Erythroblast (primary cell): Measurements from ENCODE around the gene TMOD1.
A peak's percentile ranks its signal among the peaks of the same experiment; 100 is the strongest.

ENCODE experiments used
- DNase-seq, 2 experiments: peaks; one replicate each; lab custom pipeline; 2025; lab: John Stamatoyannopoulos, UW
- GATA1 ChIP-seq: IDR thresholded peaks from 2 replicates; pipeline ENCODE4 v1.6.1; 2011; ENCODE audit warnings: low read depth, mild to moderate bottlenecking, control low read depth, low read length, moderate library complexity
- POLR2A ChIP-seq: IDR thresholded peaks from 2 replicates; pipeline ENCODE4 v1.6.1; 2011; ENCODE audit warnings: mild to moderate bottlenecking, low read length

The TMOD1 gene

DNA sequence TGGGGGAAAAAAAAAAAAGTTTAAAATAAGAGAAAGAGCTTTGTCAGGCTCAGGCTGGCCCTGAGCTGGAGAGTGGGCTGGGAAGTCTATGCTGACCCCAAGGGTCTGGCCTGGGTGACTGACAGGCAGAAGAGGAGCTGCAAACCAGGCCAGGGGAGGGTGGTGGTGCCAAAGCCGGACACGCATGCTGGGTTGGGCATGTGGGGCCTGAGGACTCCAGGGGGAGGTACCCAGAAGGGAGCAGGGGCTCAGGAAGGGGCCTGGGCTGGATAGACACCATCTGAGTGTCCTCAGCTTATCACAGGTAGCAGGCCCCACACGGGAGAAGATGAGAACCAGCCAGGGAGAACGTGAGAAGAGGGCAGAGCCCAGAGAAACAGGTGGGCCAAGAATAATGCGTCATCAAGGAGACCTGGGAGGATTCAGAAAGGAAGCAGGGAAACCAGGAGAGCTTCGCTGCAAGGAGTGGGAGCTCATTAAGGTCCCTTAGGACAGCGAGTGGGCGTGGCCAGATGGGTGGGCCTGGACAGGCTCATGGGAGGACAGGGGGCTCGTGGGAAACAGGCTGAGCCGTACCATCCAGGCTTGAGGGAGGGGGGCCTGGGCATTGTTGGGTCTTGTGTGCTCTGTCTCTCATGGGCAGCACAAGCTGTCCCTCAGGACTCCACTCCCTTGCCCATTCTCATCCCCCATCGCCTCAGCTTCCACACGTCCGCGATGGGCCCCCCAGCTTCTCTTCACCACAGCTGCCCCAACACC lies 16.0 kb downstream of the TMOD1 start:
- DNase-seq, result no peak
- TF ChIP-seq GATA1, result no peak
- no peak for TF ChIP-seq POLR2A

DNA sequence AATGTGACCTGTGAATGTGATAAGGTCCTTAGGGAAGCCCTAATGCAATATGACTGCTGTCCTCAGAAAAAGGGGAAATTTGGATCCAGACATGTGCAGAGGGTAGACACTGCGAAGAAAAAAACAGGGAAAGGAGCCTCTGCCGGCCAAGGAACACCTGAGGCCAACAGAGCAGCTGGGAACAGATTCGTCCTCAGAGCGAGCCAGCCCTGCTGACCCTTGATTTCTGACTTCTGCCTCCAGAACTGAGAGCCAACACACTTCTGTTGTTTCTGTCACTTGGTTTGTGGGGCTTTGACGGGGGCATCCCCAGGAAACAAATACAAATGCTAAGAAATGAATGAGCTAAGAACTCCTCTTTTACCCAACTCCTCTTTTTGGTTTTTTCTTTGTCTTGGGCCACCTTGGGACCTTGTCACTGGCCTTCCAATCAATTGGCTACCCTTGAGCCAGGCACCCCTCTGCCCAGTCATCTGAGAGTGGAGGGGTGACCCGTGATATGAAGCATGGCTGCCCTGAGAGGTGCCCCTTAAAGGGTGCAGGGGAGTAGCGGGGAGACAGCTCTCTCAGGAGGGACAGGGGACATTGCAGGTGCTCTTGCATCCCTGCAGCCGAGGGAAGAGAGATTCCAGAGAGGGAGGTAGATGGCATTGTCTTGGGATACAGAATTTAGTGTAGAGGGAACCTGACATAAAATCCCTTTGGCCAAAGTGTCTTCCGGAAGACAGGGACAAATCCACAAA lies 16.9 kb downstream of the TMOD1 start:
- TF ChIP-seq POLR2A (no peak), GATA1 (no peak)
- no peak for DNase-seq

DNA sequence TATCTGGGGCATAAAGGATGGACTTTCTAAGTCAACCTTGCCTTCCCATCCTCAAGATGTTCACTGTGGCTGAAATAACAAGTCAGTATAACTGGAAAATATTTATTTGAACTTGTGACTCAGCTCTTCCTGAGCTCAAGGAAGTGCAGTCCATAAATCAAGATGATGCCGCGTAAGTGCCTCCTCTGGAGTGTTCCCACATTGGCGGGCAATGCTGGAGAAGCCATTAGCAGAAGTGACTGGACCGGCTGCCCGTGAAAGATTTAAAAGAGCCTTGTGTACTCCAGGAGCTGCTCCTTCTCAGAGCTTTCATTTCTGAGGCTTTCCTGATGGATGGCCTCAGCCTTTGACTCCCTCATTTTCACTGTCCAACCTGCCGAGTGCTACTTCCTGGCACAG lies 17.4 kb downstream of the TMOD1 start:
- peak in 1 of 2 experiments; percentile 36 for DNase-seq

DNA sequence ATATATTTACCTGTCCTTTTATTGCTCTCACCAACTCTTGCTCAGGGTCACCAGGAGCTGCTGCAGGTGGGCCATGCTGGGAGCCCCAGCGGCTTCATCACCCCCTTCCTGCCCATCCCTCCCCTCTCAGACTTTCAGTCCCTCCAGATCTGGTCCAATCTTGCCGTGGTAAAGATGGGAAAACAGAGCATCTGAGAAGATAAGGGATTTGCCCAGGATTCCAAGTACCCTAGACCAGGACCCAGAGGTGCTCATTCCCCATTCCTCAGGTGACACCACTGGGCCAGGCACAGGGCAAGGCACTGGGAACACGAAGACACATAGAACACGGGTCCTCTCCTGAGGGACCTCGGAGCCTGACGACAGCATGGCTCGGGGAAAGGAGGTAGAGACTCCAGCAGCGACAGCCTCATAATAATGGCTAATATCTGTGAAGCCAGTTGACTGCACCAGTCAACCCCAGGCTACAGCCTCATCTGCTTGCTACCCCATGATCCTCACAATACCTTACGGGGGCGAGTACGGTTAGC lies 18.0 kb downstream of the TMOD1 start:
- no peak for DNase-seq
- TF ChIP-seq GATA1 (no peak), POLR2A (no peak)

More for the DNA sequence above, 17.4 kb downstream of the TMOD1 start:
- TF ChIP-seq POLR2A (no peak), GATA1 (no peak)

DNA sequence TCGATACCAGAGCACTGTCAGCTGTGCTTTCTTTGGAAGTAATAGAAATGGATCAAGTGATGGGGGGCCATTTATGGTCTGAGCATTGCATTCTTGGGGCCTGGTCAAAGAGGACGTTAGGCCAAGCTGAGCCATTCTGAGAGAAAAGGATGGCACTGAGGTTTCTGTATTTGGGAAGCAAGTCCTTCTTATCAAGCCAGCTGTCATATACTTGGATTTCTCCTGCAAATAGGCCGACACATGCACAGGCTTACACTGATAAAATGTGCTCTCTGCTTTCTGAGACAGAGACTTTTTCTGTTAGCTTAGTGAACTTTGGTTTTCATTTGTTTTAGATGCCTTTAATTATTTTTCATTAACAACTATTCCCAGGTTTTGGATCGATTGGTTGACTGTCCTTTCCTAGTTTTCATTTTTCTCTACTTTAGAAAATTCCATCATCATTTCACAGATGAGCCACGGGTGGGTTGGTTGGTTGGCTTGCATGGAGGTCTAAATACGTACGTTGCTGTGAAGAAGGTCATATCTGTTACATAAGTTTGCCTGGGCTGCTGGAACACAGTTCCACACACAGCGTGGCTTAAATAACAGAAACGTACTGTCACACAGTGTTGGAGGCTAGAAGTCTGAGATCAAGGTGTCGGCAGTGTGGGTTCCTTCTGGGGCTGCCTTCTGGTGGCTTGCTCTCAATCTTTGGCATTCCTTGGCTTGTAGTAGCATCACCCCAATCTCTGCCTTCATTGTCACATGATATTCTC lies 20.3 kb downstream of the TMOD1 start:
- no peak for DNase-seq
- TF ChIP-seq POLR2A, result no peak
- TF ChIP-seq GATA1, result no peak

DNA sequence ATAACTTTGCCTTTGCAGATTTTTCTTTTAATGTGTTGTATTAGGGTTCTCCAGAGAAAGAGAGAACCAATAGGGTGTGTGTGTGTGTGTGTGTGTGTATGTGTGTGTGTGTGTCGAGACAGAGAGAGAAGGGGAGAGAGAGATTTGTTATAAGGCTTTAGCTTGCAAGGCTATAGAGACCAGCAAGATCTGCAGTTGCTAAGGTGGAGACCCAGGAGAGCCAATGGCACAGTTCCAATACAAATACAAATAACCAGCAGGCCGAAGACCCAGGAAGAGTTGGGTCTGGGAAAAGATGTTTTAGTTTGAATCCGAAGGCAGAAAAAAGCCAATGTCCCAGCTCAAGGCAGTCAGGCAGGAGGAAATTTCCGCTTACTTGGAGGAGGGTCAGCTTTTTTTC lies 23.0 kb downstream of the TMOD1 start:
- no peak for TF ChIP-seq POLR2A
- TF ChIP-seq GATA1, result no peak
- DNase-seq, result no peak

DNA sequence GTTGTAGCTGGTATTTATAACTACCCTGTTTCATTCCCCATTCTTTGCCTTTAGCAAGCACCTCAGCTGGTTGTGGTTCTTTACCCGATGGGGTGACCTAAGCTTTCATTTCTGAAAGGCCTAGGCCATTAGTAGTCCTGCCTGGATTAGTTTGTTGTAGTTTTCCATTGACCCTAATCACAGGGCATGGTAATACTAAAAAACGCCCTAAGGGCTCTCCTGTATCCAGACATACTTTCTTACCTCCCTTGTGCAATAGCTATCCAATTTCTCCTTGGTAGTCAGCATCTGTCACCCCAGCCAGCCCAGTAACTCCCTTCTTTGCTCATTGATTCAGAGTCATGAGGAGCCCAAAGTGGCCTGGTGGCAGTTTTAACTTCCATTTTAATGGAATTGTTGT lies 24.0 kb downstream of the TMOD1 start:
- no peak for DNase-seq

DNA sequence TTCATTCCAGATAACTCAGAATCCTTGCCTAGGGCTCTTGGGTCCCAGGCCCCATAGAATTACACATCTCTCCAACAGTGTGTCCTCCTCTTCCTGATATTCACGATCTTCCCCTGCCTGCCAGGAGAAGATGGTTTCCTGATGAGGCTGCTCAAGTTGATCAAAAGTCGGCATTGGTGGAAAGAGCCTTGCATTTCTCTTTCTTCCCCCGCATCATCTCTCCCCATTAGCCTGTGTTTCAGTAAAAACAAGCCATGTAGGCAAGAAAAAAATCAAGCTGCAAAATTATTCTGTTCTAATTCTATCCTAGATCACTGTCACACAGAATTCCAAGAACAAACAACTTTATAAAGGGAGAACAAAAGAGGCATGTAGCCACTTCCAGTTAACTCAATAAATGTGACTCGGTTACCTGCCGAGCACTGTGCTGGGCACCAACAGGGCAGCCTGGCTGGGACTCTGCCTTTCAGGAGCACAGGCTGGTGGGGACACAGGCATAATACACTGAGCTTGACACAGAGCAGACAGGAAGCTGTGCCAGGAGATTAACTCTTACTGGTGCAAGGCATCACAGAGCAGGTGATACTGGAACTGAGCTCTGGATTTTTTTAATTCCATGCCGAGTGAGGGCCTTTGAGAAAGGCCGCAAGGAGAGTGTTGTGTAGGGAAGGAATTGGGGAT lies 25.6 kb downstream of the TMOD1 start:
- DNase-seq, result no peak
- TF ChIP-seq GATA1 (no peak), POLR2A (no peak)

More for the DNA sequence above, 24.0 kb downstream of the TMOD1 start:
- TF ChIP-seq POLR2A (no peak), GATA1 (no peak)

DNA sequence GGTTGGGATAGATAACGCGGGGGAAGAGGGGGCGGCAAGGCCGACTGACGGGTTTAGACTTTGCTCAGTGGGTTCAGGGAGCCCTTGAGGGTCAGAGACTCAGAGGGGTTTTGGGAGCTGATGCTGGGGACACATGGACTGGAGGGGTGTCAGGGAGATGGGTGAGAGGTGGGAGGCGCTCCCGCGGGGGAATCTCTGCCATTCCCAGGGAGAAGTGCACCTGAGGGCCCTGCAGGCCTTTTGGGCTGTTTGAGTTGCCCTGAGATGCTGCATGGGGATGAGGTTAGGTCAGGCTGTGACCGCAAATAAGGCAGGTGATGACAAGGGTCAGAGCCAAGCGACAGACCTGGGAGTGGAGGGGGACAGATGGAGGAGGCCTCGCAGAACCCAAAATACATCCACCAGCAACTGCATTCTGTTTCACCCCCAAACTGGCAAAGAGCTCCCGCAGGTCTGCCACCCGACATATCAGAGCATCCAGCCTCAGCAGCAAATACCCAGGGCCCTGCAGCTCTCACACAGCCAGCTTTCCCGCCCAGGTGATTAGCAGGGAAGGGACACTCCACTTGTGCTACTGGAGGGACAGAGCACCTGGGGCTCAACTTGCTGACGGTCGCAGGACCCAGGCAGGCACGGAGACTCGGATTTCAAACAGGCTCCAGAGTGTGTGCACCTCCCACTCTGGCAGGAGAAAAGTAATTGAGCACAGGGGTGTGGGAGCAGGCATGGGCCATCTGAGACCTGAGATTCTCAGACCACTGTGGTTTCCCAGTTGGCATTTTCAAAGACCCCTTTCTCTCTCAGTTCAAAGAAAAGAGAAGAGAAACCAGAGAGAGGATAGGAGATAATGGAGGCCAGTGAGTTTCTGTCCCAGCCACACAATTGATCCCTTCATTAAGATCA lies 26.4 kb downstream of the TMOD1 start:
- TF ChIP-seq POLR2A (no peak), GATA1 (no peak)
- no peak for DNase-seq

DNA sequence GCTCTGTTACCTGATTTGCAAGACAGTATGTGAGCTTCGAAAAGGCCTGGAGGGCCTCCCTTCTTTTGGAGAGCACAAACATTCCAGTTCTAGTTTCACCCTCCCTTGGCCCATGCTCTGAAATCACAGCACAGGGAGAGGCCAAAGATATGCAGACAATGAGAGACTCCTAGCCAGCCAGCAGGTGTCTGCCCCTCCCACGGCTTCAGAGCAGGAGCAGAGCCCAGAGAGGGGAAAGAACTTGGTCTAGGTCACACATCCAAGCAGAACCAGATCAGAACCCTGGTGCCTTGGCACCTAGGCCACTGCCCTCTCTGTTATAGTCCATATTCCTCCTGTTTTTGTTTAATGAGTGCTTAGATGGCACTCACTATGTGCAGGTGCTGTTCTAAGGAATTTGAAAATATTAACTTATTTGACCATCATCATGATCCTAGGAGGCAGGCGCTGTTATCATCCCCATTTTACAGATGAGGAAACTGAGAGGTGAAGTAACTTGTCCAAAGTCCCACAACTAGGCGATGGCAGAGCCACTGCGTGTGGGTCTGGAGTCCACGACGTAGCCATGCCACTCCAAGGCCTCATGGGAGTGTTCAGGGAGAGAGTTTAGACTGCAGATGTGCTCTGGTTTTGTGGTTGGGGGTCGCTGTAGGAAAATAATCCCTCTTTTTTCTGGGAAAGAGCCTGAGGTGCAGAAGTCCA lies 27.2 kb downstream of the TMOD1 start:
- TF ChIP-seq POLR2A (no peak), GATA1 (no peak)
- no peak for DNase-seq

DNA sequence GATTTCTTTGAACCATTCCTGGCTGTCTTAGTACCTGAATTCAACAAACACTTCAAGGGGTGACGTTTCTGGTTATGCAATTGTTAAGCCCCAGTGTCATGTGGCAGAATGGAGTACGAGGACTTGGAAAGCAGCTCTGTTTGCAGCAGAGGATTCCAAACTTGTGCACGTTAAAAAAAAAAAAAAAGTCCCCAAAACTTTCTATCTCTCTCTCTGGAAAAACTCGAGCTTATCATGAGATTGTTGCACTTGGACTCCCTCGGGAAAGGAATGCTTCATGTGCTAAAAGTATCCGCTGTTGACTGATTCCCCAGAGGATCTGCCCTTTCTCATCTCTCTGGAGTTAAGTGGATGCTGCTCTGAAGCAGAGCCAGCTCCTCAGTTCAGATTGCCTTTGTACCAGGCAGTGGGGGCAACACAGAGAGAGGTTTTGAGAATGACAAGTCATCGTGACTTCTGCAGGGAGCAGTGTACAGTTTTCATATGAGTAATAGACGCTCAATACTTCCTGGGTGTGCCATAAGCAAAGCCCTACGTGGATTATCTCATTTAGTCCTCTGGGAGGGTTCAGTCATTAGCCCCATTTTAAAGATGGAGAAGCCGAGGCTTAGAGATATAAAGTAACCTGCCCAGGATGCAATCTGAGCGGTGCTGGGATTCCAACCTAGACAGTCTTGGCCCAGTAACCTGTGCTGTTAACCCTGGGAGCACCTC lies 28.1 kb downstream of the TMOD1 start:
- TF ChIP-seq POLR2A (no peak), GATA1 (no peak)
- DNase-seq, result peak; percentile 45 to 68

DNA sequence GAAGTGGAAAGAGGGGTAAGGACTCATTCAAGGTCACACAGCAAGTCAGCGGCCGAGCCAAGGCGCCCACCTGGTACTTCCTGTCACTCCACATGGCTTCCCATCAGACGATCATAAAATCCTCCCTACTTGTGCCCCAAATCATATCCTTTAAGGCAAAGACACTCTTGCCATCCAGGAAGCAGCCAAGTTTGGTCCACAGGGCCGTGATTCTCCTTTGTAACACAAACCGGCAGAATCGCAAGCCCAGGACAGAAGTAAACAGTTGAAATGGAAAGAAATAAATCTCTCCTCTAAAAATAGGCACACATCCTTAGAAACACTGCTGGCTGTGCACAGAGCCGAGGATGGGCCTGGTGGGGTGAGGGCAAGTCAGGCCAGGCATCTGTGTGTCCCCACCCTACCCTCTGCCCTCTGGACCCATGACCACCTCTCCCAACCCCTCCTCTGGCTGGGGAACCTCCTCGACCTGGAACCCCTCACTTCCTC lies 30.5 kb downstream of the TMOD1 start:
- no peak for TF ChIP-seq GATA1
- TF ChIP-seq POLR2A, result no peak
- DNase-seq, result no peak
